GM12892 (cell line): ENCODE measurements around the gene LRMDA.

Source experiments
- POLR2A ChIP-seq: IDR thresholded peaks from 2 replicates; pipeline ENCODE4 v1.6.1; 2011; ENCODE audit warnings: low read depth, low read length, control low read depth
- POLR2AphosphoS5 ChIP-seq: IDR thresholded peaks from 2 replicates; pipeline ENCODE4 v1.6.1; 2011; ENCODE audit warnings: low read depth, low read length, control low read depth
- TAF1 ChIP-seq: IDR thresholded peaks from 2 replicates; pipeline ENCODE4 v1.6.1; 2011; ENCODE audit warnings: low read depth, mild to moderate bottlenecking, control low read depth, low read length, borderline replicate concordance

DNA sequence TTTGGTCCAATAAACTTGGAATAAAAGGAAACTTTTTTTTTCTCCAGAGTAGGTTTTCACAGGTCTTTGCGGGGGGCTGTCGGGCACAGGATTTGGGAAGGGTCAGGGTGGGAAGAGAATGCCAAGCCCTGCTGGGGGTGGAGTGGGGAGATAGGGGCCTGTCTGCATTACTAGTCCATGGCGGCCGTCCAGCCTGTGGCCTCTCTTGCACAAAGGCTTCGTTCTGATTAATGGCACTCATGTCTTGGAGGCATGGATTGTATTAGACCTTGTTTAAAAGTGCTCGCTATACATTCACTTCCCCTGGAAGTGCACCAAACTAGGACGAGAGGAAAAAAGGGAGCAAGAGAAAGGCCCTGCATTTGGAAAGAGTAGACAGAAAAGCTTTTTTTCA is 37.2 kb downstream of the LRMDA start:
- no peak for TF ChIP-seq POLR2A
- TF ChIP-seq POLR2AphosphoS5: no peak
- no peak for TF ChIP-seq TAF1
